HuH-7 (cell line): Measurements from ENCODE around the gene MAP3K10.
"Not testable (repeated sequence)": the region's sequence is repeated elsewhere in the genome, so short reads cannot be mapped to it uniquely, and the experiment has no call there.

ENCODE experiments used
- DNase-seq: peaks from one replicate; pipeline ENCODE4 v3.0.0; 2011; ENCODE audit warnings: low spot score

The MAP3K10 gene

GRCh38 chr19:40217027-40217810 lies 26.0 kb downstream of the MAP3K10 start:
- DNase-seq: no peak

- no peak for DNase-seq
These were observed 27.0 kb downstream of the MAP3K10 start, which contains the start of gene TTC9B for GRCh38 chr19:40217934-40218890. Gene TTC9B, minus strand, starts transcription at chr19:40218384. Its CDS starts 3 bp downstream, at chr19:40218381.

- DNase-seq: not testable (repeated sequence)
These were observed 27.8 kb downstream of the MAP3K10 start for GRCh38 chr19:40219029-40219428.

GRCh38 chr19:40219721-40220276 lies 28.6 kb downstream of the MAP3K10 start:
- DNase-seq: no peak

- DNase-seq: no peak
These were observed 29.4 kb downstream of the MAP3K10 start for GRCh38 chr19:40220674-40221073.

GRCh38 chr19:40221858-40222619 lies 30.8 kb downstream of the MAP3K10 start:
- DNase-seq: peak; percentile 100

GRCh38 chr19:40223135-40223822 lies 32.1 kb downstream of the MAP3K10 start:
- DNase-seq: no peak

- no peak for DNase-seq
These were observed 33.3 kb downstream of the MAP3K10 start for GRCh38 chr19:40224342-40225150.

GRCh38 chr19:40225440-40226305 lies 34.4 kb downstream of the MAP3K10 start:
- DNase-seq: peak; percentile 80

GRCh38 chr19:40228346-40228745 lies 37.1 kb downstream of the MAP3K10 start:
- DNase-seq: no peak

- no peak for DNase-seq
These were observed 37.6 kb downstream of the MAP3K10 start for GRCh38 chr19:40228863-40229262.

- DNase-seq: no peak
These were observed 38.3 kb downstream of the MAP3K10 start for GRCh38 chr19:40229484-40229883.

GRCh38 chr19:40229926-40230417 lies 38.7 kb downstream of the MAP3K10 start:
- DNase-seq: no peak

GRCh38 chr19:40231057-40231456 lies 39.8 kb downstream of the MAP3K10 start:
- DNase-seq: no peak

GRCh38 chr19:40231544-40232424 lies 40.6 kb downstream of the MAP3K10 start:
- DNase-seq: peak; percentile 85

GRCh38 chr19:40232479-40232878 lies 41.3 kb downstream of the MAP3K10 start:
- no peak for DNase-seq

GRCh38 chr19:40232949-40233810 lies 42.0 kb downstream of the MAP3K10 start:
- no peak for DNase-seq
